GM12875 (cell line): ENCODE results near the gene STEEP1.

Source experiments
- H3K4me3 ChIP-seq: one replicate; pipeline ENCODE4 v1.5.1; 2011; ENCODE audit warnings: low read depth, low read length, control low read depth
- CTCF ChIP-seq: IDR thresholded peaks from 2 replicates; pipeline ENCODE4 v1.5.1; 2011; ENCODE audit warnings: low read depth, mild to moderate bottlenecking, control low read depth, inconsistent platforms, low read length, moderate library complexity, borderline replicate concordance; ENCODE audit not compliant: insufficient read depth

STEEP1 gene

GRCh38 chrX:119529345-119530276, 35.6 kb downstream of the STEEP1 start:
- no peak overlapping the region for H3K4me3 ChIP-seq
- TF ChIP-seq CTCF = no peak

- no peak overlapping the region for H3K4me3 ChIP-seq
- no peak for TF ChIP-seq CTCF
These were observed 41.5 kb downstream of the STEEP1 start for GRCh38 chrX:119523664-119524184.

DNA sequence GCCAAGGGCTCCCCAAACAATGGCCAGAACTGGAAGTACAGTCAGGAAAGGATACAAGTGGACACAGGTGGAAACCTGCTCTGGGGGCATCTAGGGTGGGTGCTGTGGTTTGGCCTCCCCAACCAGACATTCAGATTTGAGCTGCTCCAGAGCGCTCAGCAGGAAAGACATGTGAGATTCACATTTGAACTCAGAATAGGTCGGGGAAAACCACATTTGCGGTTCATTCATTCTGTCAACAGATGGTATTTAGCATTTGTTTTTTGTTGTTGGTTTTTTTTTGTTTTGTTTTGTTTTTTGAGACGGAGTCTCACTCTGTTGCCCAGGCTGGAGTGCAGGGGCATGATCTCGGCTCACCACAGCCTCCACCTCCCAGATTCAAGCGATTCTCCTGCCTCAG, 44.0 kb downstream of the STEEP1 start:
- H3K4me3 ChIP-seq = no peak overlapping the region
- no peak for TF ChIP-seq CTCF

GRCh38 chrX:119518371-119518770, 46.8 kb downstream of the STEEP1 start:
- no peak overlapping the region for H3K4me3 ChIP-seq
- no peak for TF ChIP-seq CTCF

DNA sequence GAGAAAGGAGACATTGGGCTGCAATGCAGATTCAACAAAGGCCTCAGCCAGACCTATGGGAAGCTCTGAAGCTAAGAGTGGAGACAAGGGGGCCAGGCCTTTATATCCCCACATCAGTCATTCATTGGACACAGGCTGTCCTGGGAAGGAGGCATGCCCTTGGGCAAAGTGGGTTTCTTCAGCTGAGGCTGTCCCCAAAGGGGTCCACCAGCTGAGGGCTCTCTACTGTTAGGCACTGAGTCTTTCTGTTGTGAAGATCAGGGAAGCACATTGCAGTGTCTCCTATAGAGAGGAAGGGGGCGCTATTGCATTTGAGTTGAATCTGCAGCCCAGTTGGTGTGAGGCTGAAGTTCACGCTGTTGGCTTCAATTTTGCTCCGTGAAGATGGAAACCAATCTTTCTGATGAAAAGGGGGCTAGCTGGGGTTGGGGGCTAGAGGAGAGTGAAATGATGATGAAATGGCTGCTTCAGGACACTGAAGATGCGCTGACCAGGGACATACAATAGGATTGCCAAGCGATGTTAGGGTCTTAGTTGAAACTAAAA, 49.0 kb downstream of the STEEP1 start:
- TF ChIP-seq CTCF = peak; percentile 88

GRCh38 chrX:119512146-119512800, 52.9 kb downstream of the STEEP1 start:
- peak; percentile 53; the same call in 1 of the 2 replicates for TF ChIP-seq CTCF
- H3K4me3 ChIP-seq = no peak overlapping the region

More for the DNA sequence above, 49.0 kb downstream of the STEEP1 start:
- no peak overlapping the region for H3K4me3 ChIP-seq
